NB4 (cell line): ENCODE results near the gene AQP1.

Experiments used
- MAX ChIP-seq: IDR thresholded peaks from 2 replicates; pipeline ENCODE4 v1.6.1; 2011; ENCODE audit warnings: low read depth, low read length
- MYC ChIP-seq: IDR thresholded peaks from 2 replicates; pipeline ENCODE4 v1.6.1; 2011; ENCODE audit warnings: low read depth, low read length

GRCh38 chr7:30906515-30907240, 5.0 kb upstream of the AQP1 start:
- TF ChIP-seq MAX (no peak), MYC (no peak)
